GM18498 (cell line): ENCODE results near the gene MACROD2.
A peak's percentile ranks its signal among the peaks of the same experiment; 100 is the strongest.

Experiments
- ATAC-seq: cut with Tn5 transposase; IDR thresholded peaks from one replicate; pipeline ENCODE4 v1.9.1; 2021; ENCODE audit warnings: mild to moderate bottlenecking, moderate library complexity; ENCODE audit not compliant: unreplicated experiment

The MACROD2 gene

GRCh38 chr20:15843777-15844176 is 1848.5 kb downstream of the MACROD2 start:
- ATAC-seq = no peak

DNA sequence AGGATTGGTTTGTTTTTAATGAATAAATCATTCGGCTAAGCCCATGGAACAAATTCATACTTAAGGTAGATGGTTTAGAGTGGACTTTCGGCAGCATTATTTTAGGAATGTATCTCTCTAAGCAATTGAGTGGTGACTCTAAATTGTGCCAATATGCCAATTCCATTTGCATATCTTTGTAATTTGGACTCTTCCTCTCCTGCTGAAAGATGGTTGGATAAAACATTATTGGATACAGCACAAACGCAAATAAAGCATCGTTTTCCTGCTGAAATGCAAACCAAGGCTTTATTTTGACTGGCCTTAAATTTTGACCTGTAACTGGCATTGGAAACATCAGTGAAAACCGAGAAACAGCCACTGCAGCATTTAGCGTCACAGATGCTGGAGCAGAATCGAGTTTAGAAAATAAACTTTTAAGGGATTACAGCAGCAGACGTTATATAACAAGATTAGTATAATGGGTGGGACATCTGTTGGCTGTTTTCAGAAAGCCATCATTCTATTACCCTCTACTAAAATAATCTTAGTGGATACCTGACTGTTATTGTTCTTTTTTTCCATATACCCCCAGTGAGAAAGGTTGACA is 1852.0 kb downstream of the MACROD2 start:
- no peak for ATAC-seq

DNA sequence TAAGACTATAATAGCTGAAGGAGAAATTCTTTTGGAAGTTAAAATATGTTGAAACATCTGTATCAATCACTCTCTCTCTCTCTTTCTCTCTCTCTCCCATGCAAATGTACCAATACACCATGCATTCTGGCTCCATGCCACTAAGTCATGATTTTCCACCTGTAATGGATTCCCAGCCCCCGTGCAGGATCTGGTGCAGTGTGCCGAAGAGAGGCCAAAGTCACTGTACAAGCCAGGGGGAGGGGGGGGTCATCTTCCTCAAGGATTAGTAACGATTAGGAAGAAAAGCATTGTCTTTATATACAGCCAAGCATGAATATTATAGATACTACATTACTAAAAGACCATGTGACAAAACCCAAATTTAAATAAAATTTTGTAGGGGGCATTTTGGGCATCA is 1852.8 kb downstream of the MACROD2 start:
- ATAC-seq = no peak

DNA sequence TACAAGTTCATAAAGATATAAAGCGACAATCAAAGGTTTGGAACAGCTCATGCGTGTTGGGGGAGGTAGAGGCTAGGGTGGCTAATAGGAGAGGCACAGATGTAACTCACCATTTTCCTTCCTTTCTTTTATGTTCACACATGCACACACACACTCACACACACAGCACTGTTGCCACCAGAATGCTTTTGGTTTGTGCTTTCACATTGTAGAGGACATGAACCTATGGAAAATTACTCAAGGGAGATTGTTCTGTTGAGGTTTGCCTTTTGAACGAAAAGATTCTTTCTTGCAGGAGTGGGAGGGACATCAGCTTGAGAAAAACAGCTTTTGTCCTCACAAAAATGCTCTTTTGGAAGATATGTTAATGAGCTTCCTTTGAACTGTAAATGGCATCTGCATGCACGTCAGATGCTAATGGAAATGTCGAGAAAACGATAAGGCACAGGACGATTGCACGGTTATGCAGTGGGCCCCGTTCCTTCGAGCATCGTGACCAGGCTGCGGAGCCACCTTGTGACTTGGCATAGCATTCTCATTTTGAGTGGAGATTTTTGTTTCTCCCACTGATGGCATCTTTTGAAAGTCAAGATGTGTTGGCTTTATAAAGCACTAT is 1853.8 kb downstream of the MACROD2 start:
- ATAC-seq = no peak

DNA sequence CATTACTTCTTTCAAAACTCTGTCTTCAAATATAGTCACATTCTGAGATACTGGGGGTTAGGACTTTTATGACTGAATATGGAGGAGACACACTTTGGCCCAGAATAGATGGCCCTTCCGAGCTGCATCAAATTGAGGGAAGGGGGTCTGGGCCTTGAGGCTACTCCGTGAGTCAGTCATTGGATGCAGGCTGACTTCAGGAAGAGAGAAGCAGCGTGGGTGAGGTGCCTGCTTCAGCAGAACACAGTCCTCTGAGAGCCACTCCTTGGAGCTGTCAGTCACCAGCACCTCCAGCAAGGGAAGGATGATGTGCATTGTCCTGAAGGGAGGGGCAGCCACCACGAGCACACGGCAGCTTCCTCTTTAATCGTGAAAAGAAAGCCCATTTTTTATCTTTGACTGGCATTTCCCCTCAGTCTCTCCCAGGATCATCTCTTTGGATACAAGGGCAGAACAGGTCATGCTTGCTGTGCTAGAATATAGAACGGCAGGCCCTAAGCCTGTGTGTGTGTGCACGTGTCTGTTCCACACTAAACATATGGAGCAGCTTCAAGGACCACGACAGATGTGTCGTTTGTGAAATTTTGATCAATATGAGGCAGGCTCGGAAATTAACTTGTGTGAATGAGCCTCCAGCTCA is 1856.4 kb downstream of the MACROD2 start:
- ATAC-seq = no peak

DNA sequence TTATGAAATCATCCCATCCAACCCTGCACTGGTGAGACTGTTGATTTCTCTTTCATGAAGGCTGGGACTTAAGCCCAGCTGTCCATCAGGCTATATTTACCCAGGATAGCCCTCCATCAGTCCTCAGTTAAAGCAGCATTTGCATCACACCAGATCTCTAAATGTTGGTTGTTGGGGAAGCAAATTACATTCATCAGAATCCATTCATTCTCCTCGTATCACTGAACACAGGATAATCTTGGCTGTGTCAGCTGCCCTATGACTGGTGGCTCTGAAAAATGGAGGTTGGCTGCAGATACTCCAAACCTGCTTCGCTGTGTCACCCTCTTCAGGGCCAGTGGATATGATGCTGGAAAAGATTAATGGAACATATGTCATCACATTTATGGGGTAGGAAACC is 1859.6 kb downstream of the MACROD2 start:
- no peak for ATAC-seq

GRCh38 chr20:15857173-15857784 is 1862.0 kb downstream of the MACROD2 start:
- peak; percentile 76 for ATAC-seq

GRCh38 chr20:15859061-15859460 is 1863.7 kb downstream of the MACROD2 start:
- ATAC-seq = no peak

- no peak for ATAC-seq
Measured at GRCh38 chr20:15860850-15861249, 1865.5 kb downstream of the MACROD2 start.

GRCh38 chr20:15862178-15862577 is 1866.9 kb downstream of the MACROD2 start:
- no peak for ATAC-seq

- ATAC-seq = no peak
Measured at GRCh38 chr20:15863735-15864134, 1868.4 kb downstream of the MACROD2 start.

GRCh38 chr20:15865553-15865952 is 1870.2 kb downstream of the MACROD2 start:
- no peak for ATAC-seq

DNA sequence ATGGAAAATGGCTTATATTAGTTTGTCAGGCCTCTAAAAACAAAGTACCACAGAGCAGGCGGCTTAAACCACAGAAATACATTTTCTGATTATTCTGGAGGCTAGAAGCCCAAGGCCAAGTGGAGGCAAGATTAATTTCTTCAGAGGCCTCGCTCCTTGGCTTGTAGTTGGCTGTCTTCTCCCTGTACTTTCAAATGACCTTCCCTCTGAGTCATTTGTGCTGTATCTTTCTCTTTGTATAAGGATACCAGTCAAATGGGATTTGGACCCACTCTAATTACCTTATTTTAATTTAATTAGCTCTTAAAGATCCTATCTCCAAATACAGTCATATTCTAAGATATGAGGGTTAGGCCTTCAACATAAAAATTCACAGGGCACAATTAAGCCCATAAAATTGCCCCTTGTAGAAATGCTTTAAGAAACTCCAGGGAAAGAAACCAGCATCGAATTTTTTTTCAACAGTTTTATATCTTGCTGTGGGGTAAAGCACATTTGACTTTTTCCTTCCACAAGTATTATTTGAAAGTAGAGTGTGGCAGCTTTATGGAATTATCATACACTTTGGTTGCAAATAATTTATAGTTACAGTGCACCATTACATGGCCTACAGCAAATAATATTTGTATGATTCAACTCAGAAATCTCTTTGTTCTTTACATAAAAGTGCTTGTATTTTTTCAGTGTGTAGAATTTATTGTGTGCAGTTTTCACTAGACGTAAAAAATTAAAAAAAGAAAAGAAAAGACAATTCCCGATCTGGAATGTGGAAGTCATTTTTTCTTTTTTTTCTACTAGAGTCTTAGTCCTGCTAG is 1871.8 kb downstream of the MACROD2 start:
- no peak for ATAC-seq

DNA sequence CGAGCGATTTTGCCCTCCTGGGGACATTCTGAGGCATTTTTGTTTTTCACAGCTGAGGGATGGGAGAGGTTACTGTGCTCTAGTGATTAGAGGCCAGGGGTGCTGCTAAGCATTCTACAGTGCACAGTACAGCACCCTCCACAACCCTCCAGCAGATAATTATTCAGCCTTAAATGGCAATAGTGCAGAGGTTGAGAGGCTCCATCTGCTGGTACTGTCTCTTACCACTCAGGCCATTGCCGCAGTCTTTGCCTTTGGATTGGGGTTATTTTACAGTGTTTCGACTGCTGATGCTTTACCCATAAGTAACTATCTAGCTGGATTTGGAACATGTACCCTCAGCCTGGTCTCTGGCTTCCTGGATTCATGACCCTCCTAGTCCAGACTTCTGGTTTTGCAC is 1872.6 kb downstream of the MACROD2 start:
- no peak for ATAC-seq

GRCh38 chr20:15875446-15875845 is 1880.1 kb downstream of the MACROD2 start:
- no peak for ATAC-seq

DNA sequence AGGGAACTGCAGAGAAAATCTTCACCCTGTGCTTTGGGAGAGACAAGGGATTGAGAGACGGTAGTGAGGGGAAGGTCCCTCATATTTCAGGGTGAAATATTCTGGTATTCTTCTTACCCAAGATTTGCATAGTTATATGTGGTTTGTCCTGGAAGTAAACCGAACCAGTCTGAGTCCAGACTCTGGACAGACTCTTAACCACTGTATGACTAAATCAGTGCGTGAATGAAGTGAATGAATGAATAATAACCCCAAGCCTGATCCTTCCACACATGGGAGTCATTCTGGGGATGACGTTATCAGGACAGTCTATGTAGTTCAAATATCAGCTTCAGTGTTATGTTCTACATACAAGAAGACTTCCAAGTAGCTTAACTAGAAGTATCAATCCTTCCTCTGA is 1887.2 kb downstream of the MACROD2 start:
- ATAC-seq = no peak

DNA sequence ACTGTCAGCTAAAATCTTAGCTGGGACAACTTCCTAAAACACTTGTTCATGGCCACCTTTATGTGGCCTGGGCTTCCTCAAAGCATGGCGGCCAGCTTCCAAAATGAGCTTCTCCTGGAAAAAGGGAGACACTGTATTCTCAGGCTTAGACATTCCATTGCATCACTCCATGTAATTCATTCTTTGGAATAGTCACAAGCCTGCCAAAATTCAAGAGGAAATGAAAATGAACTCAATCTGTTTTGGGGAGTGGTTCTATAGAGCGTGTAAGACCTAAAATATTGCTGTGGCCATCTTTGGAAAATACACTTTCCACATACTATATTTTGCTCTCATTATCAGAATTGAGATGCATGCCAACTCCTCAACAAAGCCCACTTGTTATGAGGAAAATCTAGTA is 1890.9 kb downstream of the MACROD2 start:
- ATAC-seq = no peak

- ATAC-seq = no peak
Measured at GRCh38 chr20:15887387-15887786, 1892.1 kb downstream of the MACROD2 start.

DNA sequence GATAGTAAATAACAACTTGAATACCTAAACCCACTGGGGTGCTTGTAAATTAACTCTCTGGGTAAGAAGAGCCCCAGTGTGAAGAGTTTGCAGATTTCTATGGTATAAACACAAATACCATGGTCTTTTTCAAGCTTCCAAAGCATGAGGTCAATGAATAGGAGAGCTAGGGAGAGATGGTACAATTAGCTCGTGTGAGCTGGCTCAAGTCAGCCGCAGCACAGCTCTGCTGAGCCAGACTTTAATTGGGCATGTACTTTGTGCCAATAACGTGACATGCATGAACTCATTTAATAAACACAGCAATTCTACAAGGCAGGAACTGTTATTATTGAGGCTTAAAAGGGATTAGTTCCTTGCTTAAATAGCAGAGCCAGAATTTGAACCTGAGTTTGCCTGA is 1893.7 kb downstream of the MACROD2 start:
- no peak for ATAC-seq

- no peak for ATAC-seq
Measured at GRCh38 chr20:15889514-15890256, 1894.4 kb downstream of the MACROD2 start.
